NCI-H526 (cell line): ENCODE data around the gene COA1.
"Not testable (repeated sequence)": the region's sequence is repeated elsewhere in the genome, so short reads cannot be mapped to it uniquely, and the experiment has no call there.

ENCODE experiments used
- DNase-seq, 2 experiments: peaks; one replicate each; lab custom pipeline; 2025; lab: John Stamatoyannopoulos, UW

COA1 gene

GRCh38 chr7:43628431-43628830 lies 100.9 kb downstream of the COA1 start:
- DNase-seq, result no peak

GRCh38 chr7:43627798-43628197 lies 101.5 kb downstream of the COA1 start:
- not testable (repeated sequence) for DNase-seq

- DNase-seq, result no peak
Observed at GRCh38 chr7:43626695-43627094, 102.6 kb downstream of the COA1 start.

- peak; percentile 95 to 97 for DNase-seq
Observed at GRCh38 chr7:43625980-43626379, 103.3 kb downstream of the COA1 start.

GRCh38 chr7:43625453-43625852 lies 103.9 kb downstream of the COA1 start:
- peak; percentile 54 to 59 for DNase-seq

GRCh38 chr7:43624156-43624555 lies 105.2 kb downstream of the COA1 start:
- no peak for DNase-seq

- DNase-seq, result no peak
Observed at GRCh38 chr7:43621729-43622448, 107.4 kb downstream of the COA1 start.

GRCh38 chr7:43619213-43620012 lies 109.9 kb downstream of the COA1 start:
- peak; percentile 41 to 49 for DNase-seq

- no peak for DNase-seq
Observed at GRCh38 chr7:43618073-43618472, 111.2 kb downstream of the COA1 start.

GRCh38 chr7:43616977-43617376 lies 112.3 kb downstream of the COA1 start:
- no peak for DNase-seq

GRCh38 chr7:43615558-43616145 lies 113.7 kb downstream of the COA1 start:
- no peak for DNase-seq

GRCh38 chr7:43612599-43613589 lies 116.4 kb downstream of the COA1 start:
- DNase-seq, result no peak

- no peak for DNase-seq
Observed at GRCh38 chr7:43612128-43612527, 117.2 kb downstream of the COA1 start.

- DNase-seq, result no peak
Observed at GRCh38 chr7:43609097-43609496, 120.2 kb downstream of the COA1 start.

- DNase-seq, result no peak
Observed at GRCh38 chr7:43604251-43604650, 125.1 kb downstream of the COA1 start.

- no peak for DNase-seq
Observed at GRCh38 chr7:43602256-43602655, 127.1 kb downstream of the COA1 start.

GRCh38 chr7:43600056-43600455 lies 129.3 kb downstream of the COA1 start:
- DNase-seq, result no peak

GRCh38 chr7:43596426-43596825 lies 132.9 kb downstream of the COA1 start:
- not testable (repeated sequence) for DNase-seq

- DNase-seq, result no peak
Observed at GRCh38 chr7:43594020-43594419, 135.3 kb downstream of the COA1 start.

- DNase-seq, result no peak
Observed at GRCh38 chr7:43593010-43593409, 136.3 kb downstream of the COA1 start.

- DNase-seq, result no peak
Observed at GRCh38 chr7:43592326-43592725, 137.0 kb downstream of the COA1 start.
